DND-41 (cell line): Measurements from ENCODE around the gene PKDREJ.

Experiments used
- EZH2 ChIP-seq: IDR thresholded peaks from 3 replicates; pipeline ENCODE4 v1.6.1; 2012; ENCODE audit warnings: borderline replicate concordance, low read depth, mild to moderate bottlenecking, moderate library complexity, low read length, inconsistent platforms; ENCODE audit not compliant: severe bottlenecking
- TF ChIP-seq, protein P1 (sequence below): IDR thresholded peaks from 2 replicates; pipeline ENCODE4 v1.5.1; 2012; ENCODE audit warnings: borderline replicate concordance, low read length, moderate library complexity, mild to moderate bottlenecking; ENCODE audit not compliant: poor library complexity, severe bottlenecking; ENCODE audit errors: extremely low read depth

DNA sequence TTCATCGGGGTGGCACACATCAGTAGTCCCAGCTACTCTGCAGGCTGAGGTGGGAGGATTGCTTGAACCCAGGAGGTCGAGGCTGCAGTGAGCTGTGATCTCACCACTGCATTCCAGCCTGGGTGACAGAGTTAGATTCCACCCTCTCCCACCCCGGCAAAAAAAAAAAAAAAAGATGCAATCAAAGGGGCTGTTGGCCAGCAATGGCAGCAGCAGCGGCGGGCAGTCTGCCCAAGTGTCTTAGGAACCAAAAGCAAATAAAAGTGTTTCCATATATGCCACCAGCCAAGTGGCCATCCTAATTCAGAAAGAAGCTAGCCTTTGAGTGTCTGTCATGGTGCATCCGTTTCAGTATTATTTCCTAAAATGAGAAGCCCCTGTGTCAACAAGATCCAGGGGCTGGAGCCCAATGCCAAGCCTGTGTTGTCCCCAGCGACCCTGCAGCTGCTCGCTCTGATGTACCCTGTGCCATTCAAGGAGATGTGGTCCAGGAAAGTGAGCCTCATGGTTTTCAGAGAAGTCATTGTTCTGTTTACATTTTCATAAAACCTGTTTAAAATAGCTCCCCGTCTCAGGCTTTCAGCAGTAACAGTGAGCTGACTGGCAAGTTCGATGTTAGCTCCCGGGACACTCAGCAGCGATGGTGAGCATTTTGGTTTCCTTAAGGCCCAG is 25.6 kb downstream of the PKDREJ start:
- TF ChIP-seq, protein P1, sequence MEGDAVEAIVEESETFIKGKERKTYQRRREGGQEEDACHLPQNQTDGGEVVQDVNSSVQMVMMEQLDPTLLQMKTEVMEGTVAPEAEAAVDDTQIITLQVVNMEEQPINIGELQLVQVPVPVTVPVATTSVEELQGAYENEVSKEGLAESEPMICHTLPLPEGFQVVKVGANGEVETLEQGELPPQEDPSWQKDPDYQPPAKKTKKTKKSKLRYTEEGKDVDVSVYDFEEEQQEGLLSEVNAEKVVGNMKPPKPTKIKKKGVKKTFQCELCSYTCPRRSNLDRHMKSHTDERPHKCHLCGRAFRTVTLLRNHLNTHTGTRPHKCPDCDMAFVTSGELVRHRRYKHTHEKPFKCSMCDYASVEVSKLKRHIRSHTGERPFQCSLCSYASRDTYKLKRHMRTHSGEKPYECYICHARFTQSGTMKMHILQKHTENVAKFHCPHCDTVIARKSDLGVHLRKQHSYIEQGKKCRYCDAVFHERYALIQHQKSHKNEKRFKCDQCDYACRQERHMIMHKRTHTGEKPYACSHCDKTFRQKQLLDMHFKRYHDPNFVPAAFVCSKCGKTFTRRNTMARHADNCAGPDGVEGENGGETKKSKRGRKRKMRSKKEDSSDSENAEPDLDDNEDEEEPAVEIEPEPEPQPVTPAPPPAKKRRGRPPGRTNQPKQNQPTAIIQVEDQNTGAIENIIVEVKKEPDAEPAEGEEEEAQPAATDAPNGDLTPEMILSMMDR, result no peak
- no peak for TF ChIP-seq EZH2
